ENCODE results near the gene UBL7. TPM values are rescaled to one million over a fixed set of nuclear protein-coding genes. Genes with fewer than 3 reads are reported as not detected.
"Not testable (repeated sequence)": the region's sequence is repeated elsewhere in the genome, so short reads cannot be mapped to it uniquely, and the experiment has no call there.

UBL7 gene
- total RNA-seq, 1 donor from 2014 or later = 57.0 TPM

DNA sequence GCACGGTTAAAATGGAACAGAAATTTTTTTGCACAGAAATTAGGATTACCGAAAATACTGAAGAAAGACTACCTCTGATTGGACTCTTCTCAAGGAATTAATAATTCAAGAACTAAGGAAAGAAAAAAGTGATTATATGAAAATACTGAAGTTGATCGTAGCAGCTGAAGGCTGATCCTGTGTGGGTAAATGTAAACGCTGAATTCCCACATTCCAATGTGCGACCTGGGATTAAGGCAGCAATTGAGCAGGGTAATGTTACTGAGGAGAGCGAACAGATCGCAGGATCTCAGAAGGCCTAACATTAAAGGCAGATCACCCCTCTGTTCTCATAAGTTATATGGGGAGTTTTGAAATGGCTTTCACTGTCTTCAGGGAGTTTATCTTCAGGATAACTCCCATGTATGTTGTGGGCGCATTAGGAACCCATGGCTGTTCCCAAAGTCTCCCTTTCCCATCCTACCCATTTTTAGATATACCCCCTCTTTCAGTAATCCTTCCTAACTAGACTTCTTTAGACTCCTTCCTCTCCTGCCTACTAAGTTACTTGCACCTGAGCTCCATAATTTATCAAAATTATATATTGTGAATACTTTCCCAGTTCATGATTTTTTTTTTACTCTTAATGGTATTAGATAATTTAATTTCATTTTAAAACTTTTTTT, 1.0 kb upstream of the UBL7 start:
- peaks cover 9% of the 10 kb centered on the region for H3K9me3 Mint-ChIP-seq
- H3K4me1 Mint-ChIP-seq (ENCODE audit: unreplicated experiment) = peaks cover 22% of the 10 kb centered on the region
- H3K36me3 Mint-ChIP-seq = peaks cover 29% of the 10 kb centered on the region
- peak overlapping the region; percentile 84 for H3K27ac Mint-ChIP-seq
- peak overlapping the region; percentile 98 for H3K4me3 Mint-ChIP-seq
- no peak for TF ChIP-seq CTCF (conservative IDR thresholded peaks at IDR 0.05)
- no peak for DNase-seq (ENCODE audit: extremely low spot score, unreplicated experiment)
- no peaks in the 10 kb centered on the region for H3K27me3 Mint-ChIP-seq

- Mint-ChIP-seq H3K4me3 (peak overlapping the region; percentile 98), H3K4me1 (ENCODE audit: unreplicated experiment) (peaks cover 22% of the 10 kb centered on the region), H3K27ac (peak overlapping the region; percentile 84), H3K36me3 (peaks cover 26% of the 10 kb centered on the region), H3K9me3 (peaks cover 9% of the 10 kb centered on the region), H3K27me3 (no peaks in the 10 kb centered on the region)
- no peak for TF ChIP-seq CTCF (conservative IDR thresholded peaks at IDR 0.05)
- DNase-seq (ENCODE audit: extremely low spot score, unreplicated experiment) = no peak
Observed at GRCh38 chr15:74460298-74460697, 662 bp downstream of the UBL7 start.

- peaks cover 24% of the 10 kb centered on the region for H3K36me3 Mint-ChIP-seq
- DNase-seq (ENCODE audit: extremely low spot score, unreplicated experiment); H3K27me3 Mint-ChIP-seq; H3K9me3 Mint-ChIP-seq: not testable (repeated sequence)
- peak overlapping the region; percentile 98 for H3K4me3 Mint-ChIP-seq
- peak overlapping the region; percentile 84 for H3K27ac Mint-ChIP-seq
- peaks cover 22% of the 10 kb centered on the region for H3K4me1 Mint-ChIP-seq (ENCODE audit: unreplicated experiment)
Observed at GRCh38 chr15:74459798-74460197, 1.2 kb downstream of the UBL7 start.

DNA sequence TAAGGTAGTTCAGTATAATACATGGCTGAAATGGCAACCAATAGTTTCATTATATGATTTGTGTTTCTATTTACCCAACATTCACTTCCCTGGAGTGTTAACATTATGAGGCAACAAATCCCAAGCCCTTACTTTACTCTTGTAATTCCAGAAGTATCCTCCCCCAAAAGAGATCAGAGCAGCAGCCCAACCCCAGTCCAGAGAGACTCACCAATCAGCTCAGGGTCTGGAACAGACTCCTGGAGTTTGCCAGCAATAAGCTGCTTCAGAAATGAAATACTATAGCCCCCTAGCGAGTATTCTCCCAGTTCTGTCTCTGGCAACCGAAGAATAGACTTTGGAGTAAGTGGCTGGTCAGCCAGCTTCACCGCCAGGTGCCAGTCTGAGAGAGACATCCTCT, 2.5 kb downstream of the UBL7 start:
- Mint-ChIP-seq H3K4me3 (peak overlapping the region; percentile 53), H3K4me1 (ENCODE audit: unreplicated experiment) (peaks cover 21% of the 10 kb centered on the region), H3K27me3 (no peaks in the 10 kb centered on the region), H3K27ac (peak overlapping the region; percentile 46), H3K9me3 (peaks cover 3% of the 10 kb centered on the region), H3K36me3 (peaks cover 16% of the 10 kb centered on the region)
- TF ChIP-seq CTCF (conservative IDR thresholded peaks at IDR 0.05) = no peak
- no peak for DNase-seq (ENCODE audit: extremely low spot score, unreplicated experiment)

DNA sequence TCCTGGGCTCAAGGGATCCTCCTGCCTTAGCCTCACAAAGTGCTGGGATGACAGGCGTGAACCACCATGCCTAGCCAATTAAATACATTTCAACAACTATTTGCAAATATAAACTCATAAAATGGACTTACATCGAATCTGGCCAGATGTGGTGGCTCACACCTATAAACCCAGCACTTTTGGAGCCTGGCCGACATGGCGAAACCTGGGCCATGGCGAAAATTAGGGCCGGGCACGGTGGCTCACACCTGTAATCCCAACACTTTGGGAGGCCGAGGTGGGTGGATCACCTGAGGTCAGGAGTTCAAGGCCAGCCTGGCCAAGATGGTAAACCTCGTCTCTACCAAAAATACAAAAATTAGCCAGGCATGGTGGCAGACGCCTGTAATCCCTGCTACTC, 3.9 kb downstream of the UBL7 start:
- not testable (repeated sequence) for H3K27ac Mint-ChIP-seq; H3K27me3 Mint-ChIP-seq; DNase-seq (ENCODE audit: extremely low spot score, unreplicated experiment); H3K4me3 Mint-ChIP-seq; H3K9me3 Mint-ChIP-seq
- Mint-ChIP-seq H3K4me1 (ENCODE audit: unreplicated experiment) (peaks cover 12% of the 10 kb centered on the region), H3K36me3 (peaks cover 16% of the 10 kb centered on the region)

- Mint-ChIP-seq H3K27me3 (no peaks in the 10 kb centered on the region), H3K27ac (no peak overlapping the region)
- TF ChIP-seq CTCF (conservative IDR thresholded peaks at IDR 0.05) = no peak
Observed at GRCh38 chr15:74454764-74455500, 6.0 kb downstream of the UBL7 start.

More at GRCh38 chr15:74454764-74455500, 6.0 kb downstream of the UBL7 start:
- no peak overlapping the region for H3K4me3 Mint-ChIP-seq
- no peaks in the 10 kb centered on the region for H3K9me3 Mint-ChIP-seq
- H3K36me3 Mint-ChIP-seq = peaks cover 16% of the 10 kb centered on the region
- no peaks in the 10 kb centered on the region for H3K4me1 Mint-ChIP-seq (ENCODE audit: unreplicated experiment)
- no peak for DNase-seq (ENCODE audit: extremely low spot score, unreplicated experiment)
